Astrocyte (in vitro differentiated cells and primary cell): ENCODE results near the gene RDH5. TPM values are rescaled to one million over a fixed set of nuclear protein-coding genes. Genes with fewer than 3 reads are reported as not detected.

ENCODE experiments used
- DNase-seq: peaks from one replicate; pipeline ENCODE4 v3.0.0-alpha.2; 2010; ENCODE audit warnings: low read depth
- FAIRE-seq: peaks from 2 replicates; lab custom pipeline; 2011; peaks lifted over from hg19 to GRCh38; lab: Jason Lieb, UNC
- H2AFZ ChIP-seq: 2 replicates; pipeline ENCODE4 v1.6.0; 2012; ENCODE audit warnings: low read depth, low read length, inconsistent platforms
- H3K27ac ChIP-seq: 2 replicates; pipeline ENCODE4 v1.5.1; 2011; ENCODE audit warnings: low read depth, low read length, inconsistent platforms
- H3K27me3 ChIP-seq: 2 replicates; pipeline ENCODE4 v1.6.0; 2011; ENCODE audit warnings: low read length, inconsistent platforms; ENCODE audit not compliant: insufficient read depth
- H3K36me3 ChIP-seq: 2 replicates; pipeline ENCODE4 v1.5.1; 2011; ENCODE audit warnings: low read length, inconsistent platforms; ENCODE audit not compliant: insufficient read depth
- H3K4me1 ChIP-seq: 2 replicates; pipeline ENCODE4 v1.5.1; 2011; ENCODE audit warnings: low read length, inconsistent platforms; ENCODE audit not compliant: insufficient read depth
- H3K4me2 ChIP-seq: 2 replicates; pipeline ENCODE4 v1.6.0; 2012; ENCODE audit warnings: low read length, inconsistent platforms
- H3K4me3 ChIP-seq: 2 replicates; pipeline ENCODE4 v1.5.1; 2011; ENCODE audit warnings: low read depth, mild to moderate bottlenecking, low read length, inconsistent platforms; ENCODE audit not compliant: insufficient read depth
- H3K79me2 ChIP-seq: 2 replicates; pipeline ENCODE4 v1.6.0; 2012; ENCODE audit warnings: mild to moderate bottlenecking, low read length, inconsistent platforms; ENCODE audit not compliant: insufficient read depth
- H3K9ac ChIP-seq: 2 replicates; pipeline ENCODE4 v1.6.0; 2012; ENCODE audit warnings: mild to moderate bottlenecking, low read length, inconsistent platforms
- H3K9me3 ChIP-seq: 2 replicates; pipeline ENCODE4 v1.5.1; 2012; ENCODE audit warnings: low read depth, mild to moderate bottlenecking, low read length, inconsistent platforms; ENCODE audit not compliant: insufficient read depth
- H4K20me1 ChIP-seq: 2 replicates; pipeline ENCODE4 v1.6.0; 2012; ENCODE audit warnings: low read length, inconsistent platforms; ENCODE audit not compliant: insufficient read depth
- H3K27ac Mint-ChIP-seq: one replicate; pipeline ENCODE4 v1.8.0; 2021; ENCODE audit warnings: mild to moderate bottlenecking, mixed read lengths; ENCODE audit not compliant: unreplicated experiment
- H3K27me3 Mint-ChIP-seq: one replicate; pipeline ENCODE4 v1.8.0; 2021; ENCODE audit warnings: low read depth, mixed read lengths; ENCODE audit not compliant: unreplicated experiment
- H3K36me3 Mint-ChIP-seq: one replicate; pipeline ENCODE4 v1.8.0; 2021; ENCODE audit warnings: low read depth, mixed read lengths; ENCODE audit not compliant: unreplicated experiment
- H3K4me1 Mint-ChIP-seq: one replicate; pipeline ENCODE4 v1.8.0; 2021; ENCODE audit warnings: low read depth, mixed read lengths; ENCODE audit not compliant: unreplicated experiment
- H3K4me3 Mint-ChIP-seq: one replicate; pipeline ENCODE4 v1.8.0; 2021; ENCODE audit warnings: mild to moderate bottlenecking, moderate library complexity, mixed read lengths; ENCODE audit not compliant: unreplicated experiment
- H3K9me3 Mint-ChIP-seq: one replicate; pipeline ENCODE4 v1.8.0; 2021; ENCODE audit warnings: mild to moderate bottlenecking, mixed read lengths; ENCODE audit not compliant: unreplicated experiment
- EZH2 ChIP-seq: IDR thresholded peaks from 2 replicates; pipeline ENCODE4 v1.6.1; 2012; ENCODE audit warnings: mild to moderate bottlenecking, low read length, inconsistent platforms; ENCODE audit not compliant: insufficient read depth
- total RNA-seq: library from RNA; stranded (reverse); gene quantifications from 2 replicates; pipeline ENCODE4 v1.2.1, GENCODE V29; 2021
- TF ChIP-seq, protein P1 (sequence below): IDR thresholded peaks from 2 replicates; pipeline ENCODE4 v1.5.1; 2011; ENCODE audit warnings: low read depth, mild to moderate bottlenecking, inconsistent platforms, low read length, moderate library complexity; ENCODE audit not compliant: insufficient read depth

Gene RDH5
- total RNA-seq, 1 donor from 2014 or later: 2.1 TPM

DNA sequence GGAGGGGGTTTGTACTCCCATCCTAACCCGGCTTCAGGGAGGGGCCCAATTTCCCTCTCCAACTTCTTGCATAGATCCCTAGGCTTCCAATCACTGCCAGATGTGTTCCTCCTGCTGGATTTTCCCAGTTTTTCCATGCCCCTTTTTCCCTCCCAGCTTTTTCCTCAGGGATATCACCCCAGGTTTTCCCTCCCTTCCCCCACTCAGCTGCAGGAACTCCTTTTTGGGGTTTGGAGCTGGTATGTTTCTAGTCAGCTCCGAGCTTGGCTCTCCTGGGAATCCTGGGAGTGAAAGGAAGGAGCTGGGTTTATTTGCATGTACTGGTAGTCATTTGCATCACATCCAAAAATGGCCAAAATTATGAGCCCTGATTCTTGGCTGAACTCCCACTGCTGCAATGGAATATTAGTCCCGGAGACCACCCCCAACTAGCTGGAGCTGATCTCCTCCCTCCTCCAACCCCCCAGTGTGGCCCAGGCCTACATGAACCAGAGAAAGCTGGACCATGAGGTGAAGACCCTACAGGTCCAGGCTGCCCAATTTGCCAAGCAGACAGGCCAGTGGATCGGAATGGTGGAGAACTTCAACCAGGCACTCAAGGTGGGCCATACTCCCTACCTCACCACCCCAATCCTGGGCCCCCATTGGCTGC is 1.4 kb upstream of the RDH5 start:
- peaks cover 8% of the 10 kb centered on the region for H3K36me3 Mint-ChIP-seq
- Histone ChIP-seq H3K4me1 (peaks cover 65% of the 10 kb centered on the region), H3K27me3 (no peaks in the 10 kb centered on the region), H3K27ac (peak overlapping the region; percentile 92), H3K4me2 (peak overlapping the region; percentile 87), H2AFZ (no peak overlapping the region), H3K9me3 (no peaks in the 10 kb centered on the region), H3K36me3 (peaks cover 6% of the 10 kb centered on the region), H3K4me3 (peak overlapping the region; percentile 37), H3K9ac (peak overlapping the region; percentile 63), H3K79me2 (no peaks in the 10 kb centered on the region), H4K20me1 (peaks cover 17% of the 10 kb centered on the region)
- no peak overlapping the region for H3K27ac Mint-ChIP-seq
- no peak for DNase-seq
- H3K4me1 Mint-ChIP-seq: peaks cover 32% of the 10 kb centered on the region
- no peaks in the 10 kb centered on the region for H3K9me3 Mint-ChIP-seq
- no peaks in the 10 kb centered on the region for H3K27me3 Mint-ChIP-seq
- no peak for TF ChIP-seq EZH2
- TF ChIP-seq, protein P1, sequence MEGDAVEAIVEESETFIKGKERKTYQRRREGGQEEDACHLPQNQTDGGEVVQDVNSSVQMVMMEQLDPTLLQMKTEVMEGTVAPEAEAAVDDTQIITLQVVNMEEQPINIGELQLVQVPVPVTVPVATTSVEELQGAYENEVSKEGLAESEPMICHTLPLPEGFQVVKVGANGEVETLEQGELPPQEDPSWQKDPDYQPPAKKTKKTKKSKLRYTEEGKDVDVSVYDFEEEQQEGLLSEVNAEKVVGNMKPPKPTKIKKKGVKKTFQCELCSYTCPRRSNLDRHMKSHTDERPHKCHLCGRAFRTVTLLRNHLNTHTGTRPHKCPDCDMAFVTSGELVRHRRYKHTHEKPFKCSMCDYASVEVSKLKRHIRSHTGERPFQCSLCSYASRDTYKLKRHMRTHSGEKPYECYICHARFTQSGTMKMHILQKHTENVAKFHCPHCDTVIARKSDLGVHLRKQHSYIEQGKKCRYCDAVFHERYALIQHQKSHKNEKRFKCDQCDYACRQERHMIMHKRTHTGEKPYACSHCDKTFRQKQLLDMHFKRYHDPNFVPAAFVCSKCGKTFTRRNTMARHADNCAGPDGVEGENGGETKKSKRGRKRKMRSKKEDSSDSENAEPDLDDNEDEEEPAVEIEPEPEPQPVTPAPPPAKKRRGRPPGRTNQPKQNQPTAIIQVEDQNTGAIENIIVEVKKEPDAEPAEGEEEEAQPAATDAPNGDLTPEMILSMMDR: no peak
- FAIRE-seq: no peak
- H3K4me3 Mint-ChIP-seq: peak overlapping the region; percentile 84

DNA sequence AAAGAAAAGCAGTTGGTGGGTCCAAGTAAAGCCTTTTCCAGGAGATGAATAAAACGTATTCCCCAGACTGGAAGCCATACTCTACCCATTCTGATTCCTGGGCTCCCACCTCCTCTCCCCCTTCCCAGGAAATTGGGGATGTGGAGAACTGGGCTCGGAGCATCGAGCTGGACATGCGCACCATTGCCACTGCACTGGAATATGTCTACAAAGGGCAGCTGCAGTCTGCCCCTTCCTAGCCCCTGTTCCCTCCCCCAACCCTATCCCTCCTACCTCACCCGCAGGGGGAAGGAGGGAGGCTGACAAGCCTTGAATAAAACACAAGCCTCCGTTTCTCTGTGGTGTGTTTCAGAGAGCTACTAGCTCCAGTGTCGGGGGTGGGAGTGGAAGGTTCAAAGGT is 822 bp upstream of the RDH5 start:
- H3K27me3 ChIP-seq: no peaks in the 10 kb centered on the region
- Mint-ChIP-seq H3K27me3 (no peaks in the 10 kb centered on the region), H3K36me3 (peaks cover 8% of the 10 kb centered on the region), H3K27ac (no peak overlapping the region), H3K4me1 (peaks cover 31% of the 10 kb centered on the region), H3K9me3 (no peaks in the 10 kb centered on the region), H3K4me3 (no peak overlapping the region)
- no peak for DNase-seq
- peaks cover 6% of the 10 kb centered on the region for H3K79me2 ChIP-seq
- H3K27ac ChIP-seq: peak overlapping the region; percentile 47
- no peaks in the 10 kb centered on the region for H3K9me3 ChIP-seq
- FAIRE-seq: no peak
- H3K36me3 ChIP-seq: peaks cover 12% of the 10 kb centered on the region
- H2AFZ ChIP-seq: no peak overlapping the region
- no peak for TF ChIP-seq EZH2
- TF ChIP-seq, protein P1: no peak
- peaks cover 23% of the 10 kb centered on the region for H4K20me1 ChIP-seq
- peak overlapping the region; percentile 64 for H3K9ac ChIP-seq
- peaks cover 69% of the 10 kb centered on the region for H3K4me1 ChIP-seq
- no peak overlapping the region for H3K4me3 ChIP-seq
- H3K4me2 ChIP-seq: peak overlapping the region; percentile 87

DNA sequence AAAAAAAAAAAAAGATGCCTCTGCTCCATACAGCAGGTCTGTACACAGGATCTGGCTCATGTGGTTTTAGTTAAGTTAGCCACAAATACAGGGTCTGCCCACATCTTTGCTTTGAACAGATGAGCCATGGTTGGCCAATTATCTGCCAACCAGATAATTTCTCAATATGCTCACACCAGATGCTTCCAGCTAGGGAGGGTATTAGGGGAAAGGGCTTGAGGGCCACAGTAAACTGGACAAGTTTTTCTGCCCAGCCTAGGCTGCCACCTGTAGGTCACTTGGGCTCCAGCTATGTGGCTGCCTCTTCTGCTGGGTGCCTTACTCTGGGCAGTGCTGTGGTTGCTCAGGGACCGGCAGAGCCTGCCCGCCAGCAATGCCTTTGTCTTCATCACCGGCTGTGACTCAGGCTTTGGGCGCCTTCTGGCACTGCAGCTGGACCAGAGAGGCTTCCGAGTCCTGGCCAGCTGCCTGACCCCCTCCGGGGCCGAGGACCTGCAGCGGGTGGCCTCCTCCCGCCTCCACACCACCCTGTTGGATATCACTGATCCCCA is 776 bp downstream of the RDH5 start:
- no peaks in the 10 kb centered on the region for H3K9me3 ChIP-seq
- peaks cover 27% of the 10 kb centered on the region for H3K36me3 ChIP-seq
- H3K4me2 ChIP-seq: peak overlapping the region; percentile 87
- no peak for TF ChIP-seq EZH2
- TF ChIP-seq, protein P1: peak; percentile 30
- no peaks in the 10 kb centered on the region for H3K27me3 Mint-ChIP-seq
- H3K27me3 ChIP-seq: no peaks in the 10 kb centered on the region
- peaks cover 39% of the 10 kb centered on the region for H4K20me1 ChIP-seq
- peak overlapping the region; percentile 64 for H3K9ac ChIP-seq
- H3K4me3 Mint-ChIP-seq: no peak overlapping the region
- no peak overlapping the region for H2AFZ ChIP-seq
- H3K36me3 Mint-ChIP-seq: peaks cover 13% of the 10 kb centered on the region
- peaks cover 67% of the 10 kb centered on the region for H3K4me1 ChIP-seq
- DNase-seq (peak; percentile 88), FAIRE-seq (no peak)
- peaks cover 43% of the 10 kb centered on the region for H3K4me1 Mint-ChIP-seq
- no peaks in the 10 kb centered on the region for H3K9me3 Mint-ChIP-seq
- peak overlapping the region; percentile 47 for H3K27ac ChIP-seq
- H3K27ac Mint-ChIP-seq: no peak overlapping the region
- peak overlapping the region; percentile 18 for H3K4me3 ChIP-seq
- H3K79me2 ChIP-seq: peaks cover 17% of the 10 kb centered on the region
